GM18507 (cell line): Measurements from ENCODE around the gene PMEPA1.
A peak's percentile ranks its signal among the peaks of the same experiment; 100 is the strongest.
"Not testable (repeated sequence)": the region's sequence is repeated elsewhere in the genome, so short reads cannot be mapped to it uniquely, and the experiment has no call there.

Source experiments
- DNase-seq: peaks from one replicate; pipeline ENCODE4 v3.0.0; 2011; ENCODE audit warnings: low read depth; ENCODE audit not compliant: insufficient read length; ENCODE audit errors: extremely low spot score
- FAIRE-seq: peaks from 2 replicates; lab custom pipeline; 2011; peaks lifted over from hg19 to GRCh38; lab: Jason Lieb, UNC

Gene PMEPA1

GRCh38 chr20:57633945-57634491 lies 75.8 kb downstream of the PMEPA1 start:
- no peak for DNase-seq
- FAIRE-seq, result no peak

DNA sequence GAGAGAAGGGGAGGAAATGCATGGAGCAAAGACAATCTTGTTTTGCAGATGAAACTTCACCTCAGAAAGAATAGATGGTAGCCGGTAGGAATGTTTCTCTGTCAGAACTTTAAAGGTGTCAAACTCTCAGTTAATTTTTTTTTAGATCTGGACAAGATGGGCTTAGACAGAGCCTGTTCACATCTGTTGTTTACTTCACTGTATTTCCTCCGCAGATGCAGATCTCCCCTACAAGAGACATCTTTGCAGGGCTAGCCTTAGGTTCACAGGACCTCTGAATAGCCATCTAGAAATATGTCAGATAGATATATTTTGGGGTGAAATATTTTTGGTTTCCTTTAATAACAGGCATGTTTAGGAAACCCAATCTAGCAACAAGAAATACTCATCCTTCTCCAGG lies 77.5 kb downstream of the PMEPA1 start:
- FAIRE-seq (no peak), DNase-seq (no peak)

- no peak for DNase-seq
- FAIRE-seq, result no peak
Observed at GRCh38 chr20:57630061-57630460, 79.8 kb downstream of the PMEPA1 start.

- FAIRE-seq, DNase-seq: not testable (repeated sequence)
Observed at GRCh38 chr20:57629491-57629901, 80.3 kb downstream of the PMEPA1 start.

GRCh38 chr20:57628962-57629308 lies 80.9 kb downstream of the PMEPA1 start:
- not testable (repeated sequence) for DNase-seq, FAIRE-seq

GRCh38 chr20:57628047-57628961 lies 81.5 kb downstream of the PMEPA1 start:
- DNase-seq (no peak), FAIRE-seq (peak; percentile 72)

- FAIRE-seq (no peak), DNase-seq (no peak)
Observed at GRCh38 chr20:57627339-57627738, 82.5 kb downstream of the PMEPA1 start.

GRCh38 chr20:57625978-57626377 lies 83.8 kb downstream of the PMEPA1 start:
- DNase-seq, result no peak
- no peak for FAIRE-seq

DNA sequence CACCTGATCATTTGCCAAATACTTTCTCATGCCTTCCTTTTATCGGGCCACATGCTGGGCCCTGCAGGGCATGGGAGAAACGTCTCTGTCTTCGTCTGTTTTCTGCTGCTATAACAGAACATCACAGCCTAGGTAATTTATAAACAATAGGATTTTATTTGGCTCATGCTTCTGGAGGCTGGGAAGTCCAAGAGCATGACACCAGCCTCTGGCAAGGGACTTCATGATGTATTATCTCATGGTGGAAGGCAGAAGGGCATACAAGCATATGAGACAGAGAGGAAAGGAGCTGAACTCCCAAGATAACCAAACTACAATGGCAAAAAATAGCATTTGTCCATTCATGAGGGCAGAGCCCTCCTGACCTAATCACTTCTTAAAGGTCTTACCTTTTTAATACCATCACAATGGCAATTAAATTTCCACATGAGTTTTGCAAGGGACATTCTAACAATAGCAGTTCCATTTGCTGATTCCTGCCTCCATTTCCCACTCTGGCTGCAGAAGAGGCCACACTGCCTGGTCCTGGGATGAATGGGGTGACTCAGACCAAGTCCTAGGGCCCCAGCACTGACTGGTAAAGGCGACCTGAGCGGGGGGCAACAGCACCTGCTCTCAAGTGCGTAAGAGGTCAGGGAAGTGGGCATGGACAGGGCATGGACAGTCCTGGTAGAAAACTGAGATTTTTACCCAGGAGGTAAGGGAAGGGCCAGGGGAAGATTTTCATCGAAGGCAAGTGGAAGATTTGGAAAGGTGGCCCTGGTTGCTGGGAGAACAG lies 84.4 kb downstream of the PMEPA1 start:
- FAIRE-seq (peak; percentile 9), DNase-seq (no peak)

DNA sequence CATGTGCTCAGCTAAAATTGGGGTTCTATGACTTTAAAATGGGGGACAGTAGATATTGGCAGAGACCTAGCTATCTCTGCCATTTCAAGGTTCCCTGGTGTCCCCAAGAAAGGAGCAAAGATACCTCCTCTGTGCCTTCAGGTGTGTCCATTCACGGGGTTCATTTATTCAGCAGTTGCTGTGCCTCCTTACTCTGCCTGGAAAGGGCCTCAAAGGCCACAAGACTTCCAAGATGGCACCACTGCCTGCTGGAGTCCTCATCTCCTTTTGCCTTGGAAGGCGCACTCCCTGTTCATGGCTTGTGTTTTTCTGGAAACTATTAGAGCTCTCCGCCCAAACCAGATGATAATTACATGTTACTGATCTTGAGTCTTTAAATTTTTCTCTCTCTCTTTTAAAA lies 85.7 kb downstream of the PMEPA1 start:
- DNase-seq, result no peak
- FAIRE-seq, result no peak

GRCh38 chr20:57622579-57623381 lies 87.0 kb downstream of the PMEPA1 start:
- FAIRE-seq, result no peak
- no peak for DNase-seq

DNA sequence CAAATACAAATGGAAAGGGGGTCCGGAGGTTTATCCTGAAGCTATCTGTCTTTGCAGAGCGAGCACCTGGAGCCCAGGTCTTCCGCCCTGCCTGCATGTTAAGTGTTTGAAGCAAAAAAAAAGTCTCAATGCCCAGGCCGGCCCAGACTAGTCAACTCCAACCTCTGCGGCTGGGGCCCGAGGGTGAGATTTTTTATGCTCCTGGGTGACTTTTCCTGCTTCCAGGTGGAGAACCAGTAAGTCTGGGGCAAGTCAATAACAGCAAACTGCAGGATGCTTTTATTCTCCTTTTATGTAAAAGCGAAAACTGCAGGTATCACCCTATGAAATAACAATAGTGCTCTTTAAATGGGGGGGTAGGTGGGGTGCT lies 87.6 kb downstream of the PMEPA1 start:
- DNase-seq, result no peak
- FAIRE-seq, result no peak

DNA sequence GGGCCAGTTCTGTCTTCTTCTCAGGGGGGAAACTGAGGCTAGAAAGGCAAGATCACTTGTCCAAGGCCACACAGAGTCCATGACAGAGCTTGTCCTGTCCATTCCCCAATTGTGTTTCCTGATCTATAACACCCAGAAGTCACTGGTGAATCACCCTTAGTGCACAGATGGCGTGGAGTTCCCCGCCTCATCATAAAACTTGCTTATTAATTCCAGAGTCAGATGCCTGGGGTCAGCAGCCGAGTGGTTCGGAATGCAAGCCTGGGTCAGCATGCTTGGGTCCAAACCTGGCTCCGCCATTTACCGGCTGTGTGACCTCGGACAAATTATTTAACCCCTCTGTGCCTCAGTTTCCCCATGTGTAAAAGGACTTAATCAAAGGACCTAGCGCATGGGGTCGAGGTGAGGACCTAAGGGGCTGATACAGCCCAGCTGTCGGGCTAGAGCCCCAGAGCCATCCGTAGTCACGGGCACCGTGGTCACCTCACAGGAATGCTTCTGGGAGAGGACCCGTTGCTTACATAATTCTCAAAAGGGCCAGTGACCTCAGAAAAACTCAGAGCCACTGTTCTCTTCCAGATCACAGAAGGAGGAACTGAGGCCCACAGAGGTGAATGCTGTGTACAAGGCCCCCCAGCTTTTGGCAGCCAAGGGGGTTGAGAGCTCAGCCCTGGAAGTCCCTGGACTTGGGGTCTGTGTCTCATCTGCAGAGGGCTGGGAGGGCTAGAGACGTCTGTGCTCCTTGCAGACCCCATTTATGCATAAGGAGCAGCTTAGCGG lies 88.2 kb downstream of the PMEPA1 start:
- FAIRE-seq (no peak), DNase-seq (no peak)

DNA sequence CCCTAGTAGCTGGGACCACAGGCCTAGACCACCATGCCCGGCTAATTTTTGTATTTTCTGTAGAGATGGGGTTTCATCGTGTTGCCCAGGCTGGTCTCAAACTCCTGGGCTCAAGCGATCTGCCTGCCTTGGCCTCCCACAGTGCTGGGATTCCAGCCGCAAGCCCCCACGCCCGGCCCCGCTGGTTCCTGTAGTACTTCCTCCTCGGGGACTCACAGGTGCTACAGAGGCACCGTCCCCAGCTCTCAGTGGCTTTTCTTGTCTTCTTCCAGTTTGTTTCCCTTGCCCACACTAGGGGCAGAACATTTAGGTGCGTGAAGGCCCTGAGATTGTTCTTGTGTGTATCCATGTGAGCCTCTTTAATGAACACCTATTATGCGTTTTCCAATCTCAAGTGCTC lies 88.8 kb downstream of the PMEPA1 start:
- peak; percentile 56 for FAIRE-seq
- no peak for DNase-seq

DNA sequence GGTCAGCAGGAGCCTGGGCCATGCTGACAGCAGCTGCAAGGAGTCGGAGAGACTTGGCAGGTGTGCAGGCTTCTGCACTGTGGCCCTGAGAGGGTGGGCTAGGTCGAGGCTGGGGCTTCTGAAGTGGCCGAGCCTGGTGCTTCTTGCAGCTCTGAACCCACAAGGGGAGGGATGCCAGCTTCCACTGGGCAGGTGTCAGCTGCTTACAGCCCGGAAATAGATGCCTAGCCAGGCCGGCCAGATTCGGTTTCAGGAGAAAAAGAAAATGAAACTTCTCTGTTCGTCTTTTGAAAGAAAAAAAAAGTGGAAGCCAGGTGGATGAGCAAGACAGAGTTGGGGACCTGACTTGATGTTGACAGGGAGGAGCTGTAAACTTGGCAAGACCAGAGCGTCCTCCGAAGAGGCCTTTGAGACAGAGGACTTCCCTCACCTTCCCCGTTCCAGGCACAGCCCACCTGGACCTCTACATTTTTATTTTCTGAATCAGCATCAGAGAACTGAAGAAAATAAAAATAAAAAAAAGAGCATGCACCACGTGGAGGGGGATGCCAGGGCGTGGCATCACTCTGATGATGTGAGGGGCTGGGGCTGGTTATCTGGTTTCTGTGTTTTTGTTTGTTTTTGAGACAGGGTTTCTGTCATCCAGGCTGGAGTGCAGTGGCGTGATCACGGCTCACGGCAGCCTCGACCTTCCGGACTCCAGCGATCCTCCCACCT lies 89.4 kb downstream of the PMEPA1 start, which contains the start of gene ZBP1:
TSS of gene ZBP1 (minus strand) at position 153 of the 717 bp plus-strand sequence. CDS start at position 22, 131 bp downstream.
- FAIRE-seq (peak; percentile 96), DNase-seq (peak; percentile 65)

DNA sequence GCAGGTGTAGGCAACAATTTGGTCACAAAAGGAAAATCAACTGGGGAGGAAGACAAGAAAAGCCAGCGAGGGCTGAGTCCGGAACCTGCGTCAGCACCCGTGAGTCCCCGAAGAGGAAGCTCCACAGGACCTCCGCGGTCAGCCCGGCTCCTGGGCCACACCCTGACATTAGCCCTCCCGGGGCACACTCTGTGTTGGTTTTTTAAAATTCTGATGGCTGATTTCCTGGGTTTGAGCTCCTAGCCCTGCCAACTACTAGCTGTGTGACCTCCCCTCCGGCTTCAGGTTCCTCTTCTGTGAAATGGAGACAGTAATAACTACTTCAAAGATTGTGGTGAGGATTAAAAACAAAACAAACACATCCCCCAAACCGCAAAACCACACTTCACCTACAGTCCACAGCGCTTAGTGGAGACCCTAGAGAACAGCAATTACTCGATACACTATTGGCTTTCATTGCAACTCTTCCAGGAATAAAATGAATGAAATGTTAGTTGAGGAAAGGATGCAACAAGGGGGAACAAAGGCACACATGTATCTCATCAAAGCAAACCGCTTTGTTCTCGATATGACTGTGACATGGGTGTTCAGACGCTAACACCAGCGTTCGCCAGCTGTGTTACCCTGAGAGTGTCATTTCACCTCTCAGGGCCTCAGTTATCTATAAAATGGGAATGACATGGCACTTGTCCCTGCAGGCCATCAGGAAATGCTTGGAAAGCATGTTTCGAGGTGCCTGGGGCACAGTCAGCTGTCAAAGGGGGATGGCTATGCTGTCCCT lies 90.6 kb downstream of the PMEPA1 start:
- DNase-seq, result peak; percentile 61
- peak; percentile 98 for FAIRE-seq

GRCh38 chr20:57618764-57619050 lies 91.1 kb downstream of the PMEPA1 start:
- FAIRE-seq (no peak), DNase-seq (no peak)
